Fibroblast of lung (primary cell): ENCODE measurements around the gene PTPN7. TPM values are rescaled to one million over a fixed set of nuclear protein-coding genes. Genes with fewer than 3 reads are reported as not detected.

Source experiments
- DNase-seq, 2 donors: peaks; one replicate each; pipeline versions ENCODE4 v3.0.0 to v3.0.0-alpha.2; 2010; ENCODE audit warnings: low read depth in 2 of 2
- H2AFZ ChIP-seq: 2 replicates; pipeline ENCODE4 v1.5.1; 2012; ENCODE audit warnings: low read length, control low read depth, inconsistent platforms
- H3K27ac ChIP-seq: 2 replicates; pipeline ENCODE4 v1.5.1; 2011; ENCODE audit warnings: low read length, control low read depth; ENCODE audit not compliant: insufficient read depth
- H3K27me3 ChIP-seq: 2 replicates; pipeline ENCODE4 v1.5.1; 2011; ENCODE audit warnings: mild to moderate bottlenecking, low read length; ENCODE audit not compliant: control insufficient read depth, insufficient read depth
- H3K36me3 ChIP-seq: 2 replicates; pipeline ENCODE4 v1.5.1; 2011; ENCODE audit warnings: low read length; ENCODE audit not compliant: control insufficient read depth, insufficient read depth
- H3K4me1 ChIP-seq: 2 replicates; pipeline ENCODE4 v1.5.1; 2011; ENCODE audit warnings: low read length; ENCODE audit not compliant: control insufficient read depth, insufficient read depth; ENCODE audit errors: extremely low read depth
- H3K4me2 ChIP-seq: 2 replicates; pipeline ENCODE4 v1.5.1; 2011; ENCODE audit warnings: low read length, control low read depth; ENCODE audit not compliant: insufficient read depth; ENCODE audit errors: extremely low read depth
- H3K4me3 ChIP-seq, 4 experiments: fragments of 200-600 bp in 1 of 4; sonication (generic) in 1 of 4; replicated peaks in 1 of 4; 2 replicates each; pipeline ENCODE4 v1.5.1; 2011 to 2016; ENCODE audit warnings: low read length in 4 of 4, low read depth in 3 of 4, mild to moderate bottlenecking in 3 of 4, control low read depth in 2 of 4, inconsistent platforms in 1 of 4, mixed read lengths in 1 of 4; ENCODE audit not compliant: insufficient read depth in 1 of 4; ENCODE audit errors: control extremely low read depth in 1 of 4
- H3K79me2 ChIP-seq: 2 replicates; pipeline ENCODE4 v1.5.1; 2012; ENCODE audit warnings: mild to moderate bottlenecking, low read length, inconsistent platforms; ENCODE audit not compliant: control insufficient read depth, insufficient read depth
- H3K9ac ChIP-seq: 2 replicates; pipeline ENCODE4 v1.5.1; 2011; ENCODE audit warnings: mild to moderate bottlenecking, low read length, control low read depth; ENCODE audit not compliant: insufficient read depth
- H3K9me3 ChIP-seq: 2 replicates; pipeline ENCODE4 v1.5.1; 2012; ENCODE audit warnings: low read depth, low read length; ENCODE audit not compliant: control insufficient read depth, insufficient read depth
- H4K20me1 ChIP-seq: 2 replicates; pipeline ENCODE4 v1.5.1; 2011; ENCODE audit warnings: low read length; ENCODE audit not compliant: control insufficient read depth, insufficient read depth; ENCODE audit errors: extremely low read depth
- EZH2 ChIP-seq: IDR thresholded peaks from 2 replicates; pipeline ENCODE4 v1.5.1; 2012; ENCODE audit warnings: low read length, control low read depth, mild to moderate bottlenecking; ENCODE audit errors: missing control alignments
- polyA plus RNA-seq, 2 donors: library from polyadenylated mRNA; depleted of rRNA in 1 of 2; stranded (reverse) in 1 of 2; unstranded in 1 of 2; fragments of >200 nt; gene quantifications; 2 replicates each; pipeline ENCODE4 v1.2.1, GENCODE V29; 2011 to 2012; ENCODE audit warnings: missing spikeins in 1 of 2
- total RNA-seq: library from RNA; depleted of rRNA; stranded (reverse); fragments of >200 nt; gene quantifications from 2 replicates; pipeline ENCODE4 v1.2.1, GENCODE V29; 2014
- TF ChIP-seq, protein P1 (sequence below), 2 donors: IDR thresholded peaks in 1 of 2; conservative IDR thresholded peaks in 1 of 2; 1 replicate in 1 of 2; 2 replicates in 1 of 2; pipeline ENCODE4 v1.5.1; 2011 to 2012; ENCODE audit warnings: low read length in 2 of 2, control low read depth in 1 of 2, inconsistent platforms in 1 of 2, low read depth in 1 of 2, mild to moderate bottlenecking in 1 of 2

Gene PTPN7
- total and polyA plus RNA-seq, 2 donors (not counting 1 experiment from before 2014, with no cell fraction given): not detected

- Histone ChIP-seq H4K20me1 (no peaks in the 10 kb centered on the region), H3K27ac (no peak overlapping the region), H3K4me2 (no peak overlapping the region), H3K9me3 (no peaks in the 10 kb centered on the region), H3K36me3 (peaks cover 2% of the 10 kb centered on the region), H2AFZ (no peak overlapping the region), H3K9ac (no peak overlapping the region), H3K4me1 (peaks cover 2% of the 10 kb centered on the region), H3K79me2 (no peaks in the 10 kb centered on the region), H3K27me3 (peaks cover 18% of the 10 kb centered on the region), H3K4me3 (no peak overlapping the region)
- TF ChIP-seq, protein P1, sequence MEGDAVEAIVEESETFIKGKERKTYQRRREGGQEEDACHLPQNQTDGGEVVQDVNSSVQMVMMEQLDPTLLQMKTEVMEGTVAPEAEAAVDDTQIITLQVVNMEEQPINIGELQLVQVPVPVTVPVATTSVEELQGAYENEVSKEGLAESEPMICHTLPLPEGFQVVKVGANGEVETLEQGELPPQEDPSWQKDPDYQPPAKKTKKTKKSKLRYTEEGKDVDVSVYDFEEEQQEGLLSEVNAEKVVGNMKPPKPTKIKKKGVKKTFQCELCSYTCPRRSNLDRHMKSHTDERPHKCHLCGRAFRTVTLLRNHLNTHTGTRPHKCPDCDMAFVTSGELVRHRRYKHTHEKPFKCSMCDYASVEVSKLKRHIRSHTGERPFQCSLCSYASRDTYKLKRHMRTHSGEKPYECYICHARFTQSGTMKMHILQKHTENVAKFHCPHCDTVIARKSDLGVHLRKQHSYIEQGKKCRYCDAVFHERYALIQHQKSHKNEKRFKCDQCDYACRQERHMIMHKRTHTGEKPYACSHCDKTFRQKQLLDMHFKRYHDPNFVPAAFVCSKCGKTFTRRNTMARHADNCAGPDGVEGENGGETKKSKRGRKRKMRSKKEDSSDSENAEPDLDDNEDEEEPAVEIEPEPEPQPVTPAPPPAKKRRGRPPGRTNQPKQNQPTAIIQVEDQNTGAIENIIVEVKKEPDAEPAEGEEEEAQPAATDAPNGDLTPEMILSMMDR (conservative IDR thresholded peaks at IDR 0.05 in 1 of 2, IDR thresholded peaks at IDR 0.05 in 1 of 2; ENCODE audit: low read depth in 1 of 2, low read length in 2 of 2): no peak
- TF ChIP-seq EZH2: no peak
- no peak for DNase-seq
Observed at GRCh38 chr1:202127836-202128622, 32.4 kb downstream of the PTPN7 start.

- no peak overlapping the region for H2AFZ ChIP-seq
- H3K27me3 ChIP-seq: peaks cover 19% of the 10 kb centered on the region
- no peaks in the 10 kb centered on the region for H3K9me3 ChIP-seq
- no peak overlapping the region for H3K27ac ChIP-seq
- no peaks in the 10 kb centered on the region for H3K36me3 ChIP-seq
- H3K4me1 ChIP-seq: peaks cover 2% of the 10 kb centered on the region
- DNase-seq: no peak
- no peak overlapping the region for H3K4me2 ChIP-seq
- TF ChIP-seq, protein P1 (conservative IDR thresholded peaks at IDR 0.05 in 1 of 2, IDR thresholded peaks at IDR 0.05 in 1 of 2; ENCODE audit: low read depth in 1 of 2, low read length in 2 of 2): no peak
- no peak for TF ChIP-seq EZH2
- no peaks in the 10 kb centered on the region for H3K79me2 ChIP-seq
- H4K20me1 ChIP-seq: no peaks in the 10 kb centered on the region
- H3K9ac ChIP-seq: no peak overlapping the region
- H3K4me3 ChIP-seq: no peak overlapping the region
Observed at GRCh38 chr1:202127061-202127460, 33.3 kb downstream of the PTPN7 start.

DNA sequence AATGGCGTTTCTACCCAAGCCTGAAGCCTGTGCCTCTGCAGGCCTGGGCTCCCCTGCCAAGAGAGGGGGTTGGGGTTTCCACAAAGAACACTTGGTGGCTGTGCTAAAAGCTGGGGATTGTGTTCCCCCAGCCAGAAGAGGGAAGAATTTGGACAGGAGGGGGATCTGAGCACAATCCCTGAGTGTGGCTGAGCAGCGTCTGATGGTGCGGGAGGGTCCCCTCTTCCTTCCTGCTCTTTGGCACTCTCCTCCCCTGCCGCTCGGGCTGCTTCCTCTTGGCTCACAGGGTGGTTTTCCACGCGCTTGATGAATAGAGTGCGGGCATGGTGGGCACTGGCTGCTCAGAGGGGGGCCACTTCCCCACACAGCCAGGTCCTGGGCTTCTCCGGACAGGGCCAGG lies 34.0 kb downstream of the PTPN7 start:
- no peak overlapping the region for H2AFZ ChIP-seq
- no peaks in the 10 kb centered on the region for H3K9me3 ChIP-seq
- no peak overlapping the region for H3K27ac ChIP-seq
- TF ChIP-seq EZH2: no peak
- TF ChIP-seq, protein P1 (conservative IDR thresholded peaks at IDR 0.05 in 1 of 2, IDR thresholded peaks at IDR 0.05 in 1 of 2; ENCODE audit: low read depth in 1 of 2, low read length in 2 of 2): no peak
- peaks cover 2% of the 10 kb centered on the region for H3K4me1 ChIP-seq
- peaks cover 19% of the 10 kb centered on the region for H3K27me3 ChIP-seq
- H3K36me3 ChIP-seq: no peaks in the 10 kb centered on the region
- no peak for DNase-seq
- no peak overlapping the region for H3K4me3 ChIP-seq
- no peaks in the 10 kb centered on the region for H3K79me2 ChIP-seq
- H4K20me1 ChIP-seq: no peaks in the 10 kb centered on the region
- no peak overlapping the region for H3K9ac ChIP-seq
- no peak overlapping the region for H3K4me2 ChIP-seq
